Type B pancreatic cell (in vitro differentiated cells): ENCODE data around the gene PTOV1. TPM values are rescaled to one million over a fixed set of nuclear protein-coding genes. Genes with fewer than 3 reads are reported as not detected.
A peak's percentile ranks its signal among the peaks of the same experiment; 100 is the strongest.

Experiments used
- DNase-seq: peaks from one replicate; pipeline ENCODE4 v3.0.0; 2021; ENCODE audit warnings: mixed read lengths; ENCODE audit not compliant: unreplicated experiment; ENCODE audit errors: extremely low spot score
- H3K27ac Mint-ChIP-seq: 2 replicates; pipeline ENCODE4 v1.8.0; 2021; ENCODE audit warnings: mild to moderate bottlenecking, mixed read lengths
- H3K27me3 Mint-ChIP-seq: 2 replicates; pipeline ENCODE4 v1.8.0; 2021; ENCODE audit warnings: mixed read lengths
- H3K36me3 Mint-ChIP-seq: 2 replicates; pipeline ENCODE4 v1.8.0; 2021; ENCODE audit warnings: mixed read lengths
- H3K4me1 Mint-ChIP-seq: one replicate; pipeline ENCODE4 v1.8.0; 2021; ENCODE audit warnings: mixed read lengths; ENCODE audit not compliant: unreplicated experiment
- H3K4me3 Mint-ChIP-seq: 2 replicates; pipeline ENCODE4 v1.8.0; 2021; ENCODE audit warnings: mild to moderate bottlenecking, mixed read lengths
- H3K9me3 Mint-ChIP-seq: 2 replicates; pipeline ENCODE4 v1.8.0; 2021; ENCODE audit warnings: mixed read lengths
- CTCF ChIP-seq: fragments of 200-600 bp; sonication (generic); conservative IDR thresholded peaks from 2 replicates; pipeline ENCODE4 v1.5.0; 2021; ENCODE audit warnings: antibody characterized with exemption, mild to moderate bottlenecking
- total RNA-seq: library from RNA; stranded (reverse); gene quantifications from 2 replicates; pipeline ENCODE4 v1.2.1, GENCODE V29; 2021; ENCODE audit warnings: low replicate concordance

PTOV1 gene
- total RNA-seq, 1 donor from 2014 or later, result 388 TPM

GRCh38 chr19:49805822-49806619 lies 44.9 kb upstream of the PTOV1 start:
- Mint-ChIP-seq H3K27me3 (no peaks in the 10 kb centered on the region), H3K4me1 (peaks cover 20% of the 10 kb centered on the region), H3K36me3 (peaks cover 9% of the 10 kb centered on the region), H3K27ac (peak overlapping the region; percentile 73), H3K9me3 (no peaks in the 10 kb centered on the region), H3K4me3 (peak overlapping the region; percentile 22)
- TF ChIP-seq CTCF, result no peak
- no peak for DNase-seq

- Mint-ChIP-seq H3K27ac (peak overlapping the region; percentile 73), H3K4me1 (peaks cover 20% of the 10 kb centered on the region), H3K27me3 (no peaks in the 10 kb centered on the region), H3K4me3 (peak overlapping the region; percentile 22), H3K36me3 (peaks cover 9% of the 10 kb centered on the region), H3K9me3 (no peaks in the 10 kb centered on the region)
- no peak for TF ChIP-seq CTCF
- DNase-seq, result no peak
These were observed 44.4 kb upstream of the PTOV1 start for GRCh38 chr19:49806620-49806959.

GRCh38 chr19:49807058-49807903 lies 43.7 kb upstream of the PTOV1 start:
- peaks cover 9% of the 10 kb centered on the region for H3K36me3 Mint-ChIP-seq
- no peak overlapping the region for H3K4me3 Mint-ChIP-seq
- no peaks in the 10 kb centered on the region for H3K9me3 Mint-ChIP-seq
- no peak overlapping the region for H3K27ac Mint-ChIP-seq
- no peak for DNase-seq
- peaks cover 19% of the 10 kb centered on the region for H3K4me1 Mint-ChIP-seq
- no peaks in the 10 kb centered on the region for H3K27me3 Mint-ChIP-seq
- no peak for TF ChIP-seq CTCF

GRCh38 chr19:49807904-49808675 lies 42.9 kb upstream of the PTOV1 start:
- no peak for DNase-seq
- no peak for TF ChIP-seq CTCF
- Mint-ChIP-seq H3K36me3 (peaks cover 9% of the 10 kb centered on the region), H3K27me3 (no peaks in the 10 kb centered on the region), H3K9me3 (no peaks in the 10 kb centered on the region), H3K4me1 (peaks cover 19% of the 10 kb centered on the region), H3K4me3 (peak overlapping the region; percentile 92), H3K27ac (no peak overlapping the region)

GRCh38 chr19:49808711-49809159 lies 42.2 kb upstream of the PTOV1 start:
- Mint-ChIP-seq H3K27me3 (no peaks in the 10 kb centered on the region), H3K36me3 (peaks cover 9% of the 10 kb centered on the region), H3K27ac (peak overlapping the region; percentile 85), H3K4me1 (peaks cover 24% of the 10 kb centered on the region), H3K4me3 (peak overlapping the region; percentile 92), H3K9me3 (no peaks in the 10 kb centered on the region)
- peak; percentile 94 for DNase-seq
- no peak for TF ChIP-seq CTCF
